ENCODE results near the gene RPS6KA3.

RPS6KA3 gene

GRCh38 chrX:20231598-20231997, 35.1 kb downstream of the RPS6KA3 start:
- no peak overlapping the region for H3K27ac ChIP-seq
- TF ChIP-seq ZFX (IDR thresholded peaks at IDR 0.05; ENCODE audit: borderline replicate concordance) (no peak), CTCF (IDR thresholded peaks at IDR 0.05) (no peak)

- TF ChIP-seq CTCF (IDR thresholded peaks at IDR 0.05) (no peak), ZFX (IDR thresholded peaks at IDR 0.05; ENCODE audit: borderline replicate concordance) (no peak)
- no peak overlapping the region for H3K27ac ChIP-seq
Measured at GRCh38 chrX:20230406-20230805, 36.3 kb downstream of the RPS6KA3 start.

GRCh38 chrX:20229155-20229554, 37.6 kb downstream of the RPS6KA3 start:
- no peak overlapping the region for H3K27ac ChIP-seq
- TF ChIP-seq CTCF (IDR thresholded peaks at IDR 0.05), result no peak
- TF ChIP-seq ZFX (IDR thresholded peaks at IDR 0.05; ENCODE audit: borderline replicate concordance), result no peak

- TF ChIP-seq CTCF (IDR thresholded peaks at IDR 0.05) (no peak), ZFX (IDR thresholded peaks at IDR 0.05; ENCODE audit: borderline replicate concordance) (no peak)
- no peak overlapping the region for H3K27ac ChIP-seq
Measured at GRCh38 chrX:20228245-20228644, 38.5 kb downstream of the RPS6KA3 start.

- TF ChIP-seq ZFX (IDR thresholded peaks at IDR 0.05; ENCODE audit: borderline replicate concordance), result no peak
- no peak overlapping the region for H3K27ac ChIP-seq
Measured at GRCh38 chrX:20227116-20227515, 39.6 kb downstream of the RPS6KA3 start.

GRCh38 chrX:20225488-20225833, 41.2 kb downstream of the RPS6KA3 start:
- no peak overlapping the region for H3K27ac ChIP-seq
- no peak for TF ChIP-seq ZFX (IDR thresholded peaks at IDR 0.05; ENCODE audit: borderline replicate concordance)
- no peak for TF ChIP-seq CTCF (IDR thresholded peaks at IDR 0.05)

GRCh38 chrX:20224814-20225487, 41.8 kb downstream of the RPS6KA3 start:
- H3K27ac ChIP-seq, result no peak overlapping the region
- no peak for TF ChIP-seq ZFX (IDR thresholded peaks at IDR 0.05; ENCODE audit: borderline replicate concordance)

GRCh38 chrX:20221902-20222301, 44.8 kb downstream of the RPS6KA3 start:
- TF ChIP-seq CTCF (IDR thresholded peaks at IDR 0.05) (no peak), ZFX (IDR thresholded peaks at IDR 0.05; ENCODE audit: borderline replicate concordance) (no peak)
- H3K27ac ChIP-seq, result peak overlapping the region; percentile 75
